Calu3 (cell line): ENCODE data around the gene SRGAP2B. TPM values are rescaled to one million over a fixed set of nuclear protein-coding genes. Genes with fewer than 3 reads are reported as not detected.
"Not testable (repeated sequence)": the region's sequence is repeated elsewhere in the genome, so short reads cannot be mapped to it uniquely, and the experiment has no call there.

Source experiments
- BruUV-seq: library from RNA; stranded (reverse); fragments of 400-500 nt; replicated peaks from 2 replicates; lab custom pipeline; 2021; lab: Mats Ljungman, UMichigan
- CTCF ChIA-PET: fragments of 300-600 bp; sonication (Branson Sonifier 250); formaldehyde crosslinking; loops from one replicate; lab custom pipeline; 2022; ENCODE audit warnings: antibody characterized with exemption; lab: Charles Lee
- DNase-seq: peaks from one replicate; pipeline ENCODE4 v3.0.0; 2022
- H3K27ac Mint-ChIP-seq: one replicate; pipeline ENCODE4 v1.8.0; 2022; ENCODE audit warnings: mixed read lengths; ENCODE audit not compliant: unreplicated experiment
- H3K27me3 Mint-ChIP-seq: one replicate; pipeline ENCODE4 v1.8.0; 2022; ENCODE audit warnings: mixed read lengths; ENCODE audit not compliant: unreplicated experiment
- H3K36me3 Mint-ChIP-seq: one replicate; pipeline ENCODE4 v1.8.0; 2022; ENCODE audit warnings: mild to moderate bottlenecking, moderate library complexity, mixed read lengths; ENCODE audit not compliant: insufficient read depth, unreplicated experiment
- H3K4me1 Mint-ChIP-seq: one replicate; pipeline ENCODE4 v1.8.0; 2022; ENCODE audit warnings: mild to moderate bottlenecking, low read depth, mixed read lengths; ENCODE audit not compliant: unreplicated experiment
- H3K4me3 Mint-ChIP-seq: one replicate; pipeline ENCODE4 v1.8.0; 2022; ENCODE audit warnings: mild to moderate bottlenecking, low read depth, moderate library complexity, mixed read lengths; ENCODE audit not compliant: unreplicated experiment
- H3K9me3 Mint-ChIP-seq: one replicate; pipeline ENCODE4 v1.8.0; 2022; ENCODE audit warnings: low read depth, mixed read lengths; ENCODE audit not compliant: unreplicated experiment
- intact Hi-C: fragments of 100-400 bp; cut with micrococcal nuclease; formaldehyde crosslinking; loops from one replicate; pipeline ENCODE4 v1.10.0; 2022; ENCODE audit not compliant: unreplicated experiment
- total RNA-seq: library from RNA; stranded (reverse); gene quantifications from 2 replicates; pipeline ENCODE4 v1.2.3, GENCODE V29; 2022

SRGAP2B gene
- total RNA-seq, 1 experiment from 2014 or later, result 34.9 TPM

DNA sequence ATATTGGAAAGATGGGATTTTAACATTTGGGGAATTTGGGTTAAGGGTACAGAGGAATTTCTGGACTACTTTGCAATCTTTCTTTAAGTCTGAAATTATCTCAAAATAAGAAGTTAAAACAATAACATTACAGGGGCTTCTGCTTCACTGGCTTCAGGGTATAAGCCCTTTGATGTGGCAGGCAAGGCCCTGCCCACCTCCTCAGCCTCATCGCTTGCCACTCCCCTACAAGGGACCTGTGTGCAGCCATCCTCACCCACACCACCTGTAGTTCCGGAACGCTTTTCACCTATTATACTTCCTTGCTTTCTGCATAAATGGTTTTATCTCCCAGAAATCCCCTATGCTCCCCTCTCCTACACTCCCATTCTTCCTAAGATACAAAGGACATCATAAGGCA, 159.8 kb downstream of the SRGAP2B start:
- DNase-seq, CTCF ChIA-PET, H3K36me3 Mint-ChIP-seq, H3K4me1 Mint-ChIP-seq, H3K27me3 Mint-ChIP-seq, H3K27ac Mint-ChIP-seq, BruUV-seq, intact Hi-C loops, H3K9me3 Mint-ChIP-seq, H3K4me3 Mint-ChIP-seq: not testable (repeated sequence)

DNA sequence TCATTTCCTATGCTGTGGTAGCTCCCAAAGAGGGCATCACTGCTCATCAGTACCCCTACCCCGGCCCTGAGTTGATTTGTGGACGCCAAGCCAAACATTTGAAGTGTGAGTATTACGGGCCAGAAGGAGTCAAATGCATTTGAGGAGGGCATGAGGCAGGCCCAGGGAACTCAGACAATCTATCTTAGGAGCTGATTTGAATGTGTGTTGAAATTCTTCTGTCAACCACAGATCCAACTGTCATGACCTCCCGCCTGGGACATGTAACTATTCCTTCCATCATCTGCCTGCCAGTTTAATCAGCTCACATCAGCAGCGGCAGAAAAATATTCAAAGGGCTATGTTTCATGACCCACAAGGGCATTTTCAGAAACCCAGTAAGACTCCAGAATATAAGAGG, 162.1 kb downstream of the SRGAP2B start:
- H3K4me3 Mint-ChIP-seq, intact Hi-C loops, H3K9me3 Mint-ChIP-seq, H3K36me3 Mint-ChIP-seq, DNase-seq, H3K27me3 Mint-ChIP-seq, BruUV-seq, H3K27ac Mint-ChIP-seq, CTCF ChIA-PET, H3K4me1 Mint-ChIP-seq: not testable (repeated sequence)

DNA sequence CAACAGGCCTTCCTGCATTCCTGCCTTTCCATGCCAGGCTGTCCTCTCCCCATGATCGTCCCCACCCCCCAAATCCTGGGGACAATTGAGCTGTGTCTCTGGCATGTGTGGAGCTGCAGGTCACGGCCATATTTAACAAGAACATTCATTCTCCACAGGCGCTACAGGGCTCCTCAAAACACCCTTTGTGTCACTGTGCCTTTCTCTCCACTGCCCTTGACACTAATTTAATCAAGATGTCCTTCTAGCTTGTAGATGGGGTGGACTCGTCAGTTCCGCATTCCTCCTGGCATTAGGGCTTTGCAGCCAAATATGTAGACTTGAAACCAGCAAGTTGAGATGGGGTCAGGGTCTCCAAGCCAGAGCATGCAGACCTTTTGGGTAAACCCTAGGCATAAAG, 163.0 kb downstream of the SRGAP2B start:
- H3K36me3 Mint-ChIP-seq, H3K27me3 Mint-ChIP-seq, H3K4me1 Mint-ChIP-seq, BruUV-seq, CTCF ChIA-PET, H3K4me3 Mint-ChIP-seq, H3K9me3 Mint-ChIP-seq, H3K27ac Mint-ChIP-seq, intact Hi-C loops: not testable (repeated sequence)
- peak; percentile 2 for DNase-seq

DNA sequence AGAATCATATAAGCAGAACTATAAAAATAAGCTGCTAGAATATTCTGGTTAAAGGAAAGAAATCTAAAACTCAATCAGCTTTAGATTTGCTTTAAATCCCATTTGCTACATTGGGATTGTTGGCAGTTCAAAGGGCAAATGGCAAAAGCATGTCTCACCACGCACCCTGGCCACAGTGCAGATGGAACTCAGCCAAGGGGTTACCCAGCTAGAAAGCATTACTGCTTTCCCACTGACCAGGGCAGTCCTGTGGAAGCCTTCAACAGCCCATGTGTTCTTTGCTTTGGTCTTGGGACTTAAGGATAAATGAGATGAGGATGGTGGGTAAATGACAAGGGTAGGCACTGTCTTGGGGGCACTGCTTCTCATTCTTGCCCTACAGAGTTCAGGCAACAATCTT, 163.6 kb downstream of the SRGAP2B start:
- intact Hi-C loops, H3K4me3 Mint-ChIP-seq, H3K4me1 Mint-ChIP-seq, H3K36me3 Mint-ChIP-seq, H3K27me3 Mint-ChIP-seq, BruUV-seq, H3K9me3 Mint-ChIP-seq, DNase-seq, CTCF ChIA-PET, H3K27ac Mint-ChIP-seq: not testable (repeated sequence)

DNA sequence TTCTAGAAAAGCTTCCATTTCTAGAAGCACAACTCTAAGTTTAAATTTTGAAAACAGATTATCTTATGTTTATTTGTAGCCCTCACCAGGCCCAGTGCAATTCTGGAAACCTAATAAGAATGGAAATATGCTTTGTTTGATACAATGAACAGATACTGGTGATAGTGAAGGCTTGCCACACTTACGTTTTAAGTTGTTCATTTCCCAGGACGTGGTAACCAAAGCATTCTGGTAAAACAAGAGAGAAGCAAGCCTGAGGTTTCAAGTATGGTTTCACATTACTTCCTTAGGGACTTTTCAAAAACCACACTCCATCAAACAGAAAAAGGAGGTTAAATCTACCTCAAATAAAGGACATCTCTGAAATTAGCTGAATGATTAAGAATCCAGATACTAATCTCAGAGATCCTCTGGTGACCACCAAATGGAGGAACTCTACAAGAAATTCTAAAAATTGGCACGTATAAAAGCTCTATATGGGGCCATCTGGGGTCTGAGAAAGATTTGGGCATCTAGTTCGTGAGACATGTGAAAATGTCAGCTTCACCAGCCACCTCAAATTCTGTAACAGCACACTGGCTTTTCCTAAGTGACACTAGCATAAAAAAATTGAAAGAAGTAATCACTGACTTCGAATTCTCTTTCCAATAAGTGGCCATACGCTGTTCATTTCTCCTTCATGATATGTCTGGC, 164.9 kb downstream of the SRGAP2B start:
- DNase-seq, CTCF ChIA-PET, BruUV-seq, H3K36me3 Mint-ChIP-seq, H3K27ac Mint-ChIP-seq, H3K4me3 Mint-ChIP-seq, H3K9me3 Mint-ChIP-seq, H3K4me1 Mint-ChIP-seq, intact Hi-C loops, H3K27me3 Mint-ChIP-seq: not testable (repeated sequence)

DNA sequence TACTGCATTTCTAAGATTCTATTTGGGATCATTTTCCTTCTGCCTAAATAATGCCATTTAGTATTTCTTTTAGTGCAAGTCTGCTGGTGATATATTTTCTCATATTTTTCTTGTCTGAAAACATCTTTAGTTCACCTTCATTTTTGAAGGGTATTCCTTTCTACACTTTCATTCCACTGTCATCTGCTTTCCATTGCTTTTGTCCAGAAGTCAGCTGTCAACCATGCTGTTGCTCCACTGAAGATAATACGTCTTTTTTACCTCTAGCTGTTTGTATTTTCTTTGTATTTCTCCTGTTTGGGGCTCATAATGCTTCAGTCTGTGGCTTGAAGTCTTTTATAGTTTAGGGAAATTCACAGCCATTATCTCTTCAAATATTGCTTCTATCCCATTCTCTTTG, 167.8 kb downstream of the SRGAP2B start:
- H3K9me3 Mint-ChIP-seq, H3K4me1 Mint-ChIP-seq, H3K27me3 Mint-ChIP-seq, CTCF ChIA-PET, H3K4me3 Mint-ChIP-seq, H3K36me3 Mint-ChIP-seq, H3K27ac Mint-ChIP-seq, intact Hi-C loops, DNase-seq, BruUV-seq: not testable (repeated sequence)

DNA sequence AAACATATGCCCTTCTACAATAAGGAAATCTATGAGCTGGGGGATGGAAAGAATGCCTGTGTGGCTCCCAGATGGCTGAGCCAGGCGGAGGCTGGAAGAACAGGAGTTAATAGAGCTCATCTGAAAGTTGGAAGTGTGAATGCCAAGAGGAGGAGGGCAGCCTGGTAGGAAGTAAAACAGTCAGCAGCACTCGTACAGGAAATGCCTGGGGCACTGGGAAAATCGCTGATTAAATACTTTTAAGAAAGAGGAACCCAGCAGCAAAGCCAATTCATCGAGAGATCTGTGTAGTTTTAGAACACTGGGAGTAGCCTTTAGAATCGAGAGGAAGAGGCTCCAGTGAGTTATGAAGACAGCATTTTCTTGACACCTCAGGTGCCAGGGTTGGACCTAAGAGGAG, 171.5 kb downstream of the SRGAP2B start:
- not testable (repeated sequence) for H3K9me3 Mint-ChIP-seq, BruUV-seq

DNA sequence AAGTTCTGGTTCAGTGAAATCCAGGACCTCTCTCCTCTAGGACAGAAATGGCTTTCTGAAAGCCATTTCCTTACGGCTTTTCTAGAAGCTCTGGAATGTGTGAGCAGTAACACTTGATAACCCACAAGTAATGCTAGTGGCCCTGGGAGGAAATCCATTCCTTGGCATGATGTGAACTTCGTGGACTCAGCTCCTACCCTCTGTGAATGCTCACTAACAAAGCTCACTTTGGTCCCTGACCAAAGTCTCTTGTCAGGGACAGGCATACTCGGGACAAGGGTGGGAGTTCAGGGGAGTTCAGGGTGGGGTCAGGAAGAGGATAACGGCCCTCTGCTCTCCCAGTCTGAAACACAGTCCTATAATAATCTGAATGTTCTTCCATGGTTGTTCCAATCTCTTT, 172.3 kb downstream of the SRGAP2B start:
- CTCF ChIA-PET, H3K27ac Mint-ChIP-seq, H3K36me3 Mint-ChIP-seq, intact Hi-C loops, H3K4me1 Mint-ChIP-seq, H3K9me3 Mint-ChIP-seq, H3K27me3 Mint-ChIP-seq, DNase-seq, BruUV-seq, H3K4me3 Mint-ChIP-seq: not testable (repeated sequence)

More for the DNA sequence above, 171.5 kb downstream of the SRGAP2B start:
- H3K36me3 Mint-ChIP-seq, H3K27me3 Mint-ChIP-seq, intact Hi-C loops, CTCF ChIA-PET, H3K27ac Mint-ChIP-seq, H3K4me1 Mint-ChIP-seq, DNase-seq, H3K4me3 Mint-ChIP-seq: not testable (repeated sequence)

DNA sequence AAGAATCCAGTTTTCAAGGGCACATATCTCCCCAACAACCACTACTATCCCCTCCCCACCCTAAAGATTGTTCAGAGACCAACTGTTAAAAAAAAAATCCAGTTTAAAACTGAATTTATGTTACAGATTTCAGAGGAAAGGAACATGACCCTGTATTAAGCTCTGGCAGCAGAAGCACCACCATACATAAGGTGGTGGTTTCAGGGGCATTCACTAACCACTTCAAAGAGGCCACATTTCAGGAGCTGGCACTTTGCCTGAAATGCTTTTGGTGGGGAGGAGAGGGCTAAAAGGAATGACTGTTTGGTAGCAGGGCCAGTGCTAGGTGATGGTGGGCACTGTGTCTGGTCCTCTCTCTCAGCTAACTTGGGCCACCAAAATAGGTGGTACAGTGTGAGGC, 176.0 kb downstream of the SRGAP2B start:
- CTCF ChIA-PET, H3K4me3 Mint-ChIP-seq, DNase-seq, H3K36me3 Mint-ChIP-seq, H3K9me3 Mint-ChIP-seq, H3K27me3 Mint-ChIP-seq, H3K27ac Mint-ChIP-seq, H3K4me1 Mint-ChIP-seq, intact Hi-C loops, BruUV-seq: not testable (repeated sequence)

DNA sequence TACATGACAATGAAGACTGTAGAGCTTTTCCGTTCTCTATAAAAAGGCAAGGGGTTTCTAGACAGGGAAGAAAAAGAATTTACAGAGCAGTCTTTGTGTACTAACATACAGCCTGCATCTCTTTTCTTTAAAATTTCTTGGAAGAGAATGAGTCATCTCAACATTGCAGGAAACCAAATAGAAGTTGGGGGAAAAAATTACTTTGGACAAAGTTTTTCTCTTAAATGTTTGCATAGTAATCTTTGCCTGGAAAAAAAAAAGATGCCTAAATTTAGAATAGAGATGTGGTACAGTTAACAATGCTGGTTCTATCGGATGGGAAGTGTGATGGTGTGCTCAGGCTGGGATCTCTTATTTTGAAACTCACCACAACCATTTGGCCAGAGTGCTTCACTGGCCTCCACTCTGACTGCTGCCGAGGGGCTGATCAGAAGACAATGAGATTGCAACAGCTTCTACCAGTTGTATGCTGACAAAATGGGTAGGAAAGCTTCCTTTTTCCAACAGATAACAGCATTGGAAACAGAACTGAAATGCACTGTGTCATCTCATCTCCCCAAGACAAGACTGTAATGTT, 177.0 kb downstream of the SRGAP2B start:
- DNase-seq, CTCF ChIA-PET, H3K27ac Mint-ChIP-seq, H3K4me1 Mint-ChIP-seq, BruUV-seq, intact Hi-C loops, H3K27me3 Mint-ChIP-seq, H3K36me3 Mint-ChIP-seq, H3K4me3 Mint-ChIP-seq, H3K9me3 Mint-ChIP-seq: not testable (repeated sequence)
